ENCODE data around the gene PPIE.

GRCh38 chr1:39805385-39805784 is 66.7 kb downstream of the PPIE start:
- TF ChIP-seq CTCF (IDR thresholded peaks at IDR 0.05) = no peak
- TF ChIP-seq POLR2A (IDR thresholded peaks at IDR 0.05) = no peak
- TF ChIP-seq POLR2AphosphoS5 (IDR thresholded peaks at IDR 0.05; ENCODE audit: insufficient read depth in 1 of 2, low read depth in 1 of 2) = no peak
